ENCODE measurements around the gene GATA2.

Gene GATA2

GRCh38 chr3:128472449-128473179, 20.4 kb downstream of the GATA2 start:
- DNase-seq = no peak

- DNase-seq = no peak
Measured at GRCh38 chr3:128471720-128472119, 21.3 kb downstream of the GATA2 start.

- no peak for DNase-seq
Measured at GRCh38 chr3:128471110-128471509, 21.9 kb downstream of the GATA2 start.

GRCh38 chr3:128470134-128470899, 22.7 kb downstream of the GATA2 start:
- no peak for DNase-seq

- DNase-seq = no peak
Measured at GRCh38 chr3:128469556-128469955, 23.4 kb downstream of the GATA2 start.

GRCh38 chr3:128468791-128469527, 24.0 kb downstream of the GATA2 start:
- DNase-seq = no peak

- DNase-seq = no peak
Measured at GRCh38 chr3:128468285-128468790, 24.7 kb downstream of the GATA2 start.

- no peak for DNase-seq
Measured at GRCh38 chr3:128466840-128467541, 26.0 kb downstream of the GATA2 start, which contains the start of gene DNAJB8. DNAJB8 (minus strand) TSS chr3:128466890; CDS start chr3:128463245, 3,645 bp downstream.

GRCh38 chr3:128464702-128465101, 28.3 kb downstream of the GATA2 start:
- no peak for DNase-seq

- no peak for DNase-seq
Measured at GRCh38 chr3:128464188-128464587, 28.8 kb downstream of the GATA2 start.

GRCh38 chr3:128463771-128464170, 29.2 kb downstream of the GATA2 start:
- no peak for DNase-seq

GRCh38 chr3:128463354-128463753, 29.6 kb downstream of the GATA2 start:
- DNase-seq = no peak

- no peak for DNase-seq
Measured at GRCh38 chr3:128462931-128463330, 30.1 kb downstream of the GATA2 start.

- DNase-seq = no peak
Measured at GRCh38 chr3:128462341-128462910, 30.6 kb downstream of the GATA2 start.

- no peak for DNase-seq
Measured at GRCh38 chr3:128461731-128462130, 31.3 kb downstream of the GATA2 start.

GRCh38 chr3:128459461-128459820, 33.6 kb downstream of the GATA2 start:
- no peak for DNase-seq

- DNase-seq = no peak
Measured at GRCh38 chr3:128458746-128459460, 34.1 kb downstream of the GATA2 start.

- DNase-seq = no peak
Measured at GRCh38 chr3:128457937-128458336, 35.1 kb downstream of the GATA2 start.

GRCh38 chr3:128456776-128457715, 36.0 kb downstream of the GATA2 start:
- no peak for DNase-seq
